GM21786 (cell line): Measurements from ENCODE around the gene BOK.
A peak's percentile ranks its signal among the peaks of the same experiment; 100 is the strongest.

Source experiments
- ATAC-seq: cut with Tn5 transposase; IDR thresholded peaks from one replicate; pipeline ENCODE4 v1.9.1; 2021; ENCODE audit not compliant: unreplicated experiment

BOK gene

DNA sequence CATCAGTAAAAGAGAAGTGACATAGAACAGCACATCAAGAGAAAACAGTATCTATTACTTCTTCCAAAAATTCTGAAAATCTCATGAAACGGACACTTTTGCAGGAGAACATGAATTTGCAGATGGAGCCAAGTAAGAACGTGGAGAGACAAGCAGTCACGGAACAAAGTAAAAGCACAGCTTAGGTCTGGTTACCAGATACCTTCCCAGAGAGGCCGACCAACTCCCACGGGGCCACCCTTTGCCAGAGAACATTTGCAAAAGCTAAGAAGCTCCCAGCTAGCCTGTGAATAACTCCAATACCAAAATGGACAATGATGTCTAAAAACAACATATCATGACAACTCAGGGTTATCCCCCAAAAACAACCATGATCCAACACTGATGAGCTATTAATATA, 39.5 kb downstream of the BOK start:
- no peak for ATAC-seq

DNA sequence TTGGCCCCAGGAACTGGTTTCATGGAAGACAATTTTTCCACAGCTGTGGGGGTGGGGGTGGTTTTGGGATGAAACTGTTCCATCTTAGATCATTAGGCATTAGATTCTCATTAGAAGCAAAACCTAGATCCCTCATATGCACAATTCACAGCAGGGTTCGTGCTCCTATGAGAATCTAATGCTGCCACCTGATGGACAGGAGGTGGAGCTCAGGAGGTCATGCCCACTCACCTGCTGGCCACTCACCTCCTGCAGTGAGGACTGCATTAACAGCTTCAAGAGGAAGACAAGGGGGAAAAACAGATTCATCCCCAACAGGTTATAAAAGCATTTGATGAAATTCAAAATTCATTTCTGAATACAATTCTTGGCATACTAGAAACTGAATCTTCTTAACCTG, 39.9 kb downstream of the BOK start:
- ATAC-seq = no peak

DNA sequence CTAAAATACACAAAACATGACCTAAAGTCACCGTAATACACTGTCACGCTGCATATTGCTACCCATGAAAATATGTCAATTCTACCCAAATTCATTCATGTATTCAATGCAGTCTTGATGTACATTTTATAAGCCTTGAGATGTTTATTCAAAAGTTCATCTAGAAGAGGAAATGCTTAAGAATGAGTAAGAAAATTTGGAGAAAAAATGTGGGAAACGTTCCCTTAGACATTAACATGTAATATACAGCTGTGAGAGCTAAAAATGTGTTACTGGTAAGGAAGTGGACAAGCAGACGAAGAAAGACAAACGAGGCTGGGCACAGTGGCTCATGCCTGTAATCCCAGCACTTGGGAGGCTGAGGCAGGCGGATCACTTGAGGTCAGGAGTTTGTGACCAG, 41.1 kb downstream of the BOK start:
- ATAC-seq = no peak

- no peak for ATAC-seq
Observed at GRCh38 chr2:241601841-241602240, 43.3 kb downstream of the BOK start.

- no peak for ATAC-seq
Observed at GRCh38 chr2:241602720-241603119, 44.2 kb downstream of the BOK start.

GRCh38 chr2:241603686-241604085, 45.1 kb downstream of the BOK start:
- ATAC-seq = no peak

DNA sequence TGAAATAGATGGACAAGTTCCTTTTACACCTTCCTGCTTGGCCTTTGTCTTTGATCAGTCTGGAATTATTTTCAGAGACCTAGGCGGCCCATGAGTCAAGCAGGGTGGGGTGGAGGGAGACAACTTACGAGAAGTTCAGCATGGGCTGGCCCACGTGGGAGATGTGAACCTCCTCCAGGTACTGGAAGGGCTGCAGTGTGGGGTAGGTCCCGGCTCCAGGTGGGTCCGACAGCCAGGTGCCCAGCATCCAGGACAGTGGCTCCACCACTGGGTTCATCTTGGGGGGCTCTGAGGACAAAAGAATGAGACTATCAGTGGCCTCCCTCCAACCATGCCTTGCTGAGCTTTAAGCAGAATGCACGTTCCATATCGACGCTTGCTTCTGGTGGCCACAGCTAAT, 47.6 kb downstream of the BOK start:
- ATAC-seq = no peak

GRCh38 chr2:241607162-241607885, 48.8 kb downstream of the BOK start:
- no peak for ATAC-seq

DNA sequence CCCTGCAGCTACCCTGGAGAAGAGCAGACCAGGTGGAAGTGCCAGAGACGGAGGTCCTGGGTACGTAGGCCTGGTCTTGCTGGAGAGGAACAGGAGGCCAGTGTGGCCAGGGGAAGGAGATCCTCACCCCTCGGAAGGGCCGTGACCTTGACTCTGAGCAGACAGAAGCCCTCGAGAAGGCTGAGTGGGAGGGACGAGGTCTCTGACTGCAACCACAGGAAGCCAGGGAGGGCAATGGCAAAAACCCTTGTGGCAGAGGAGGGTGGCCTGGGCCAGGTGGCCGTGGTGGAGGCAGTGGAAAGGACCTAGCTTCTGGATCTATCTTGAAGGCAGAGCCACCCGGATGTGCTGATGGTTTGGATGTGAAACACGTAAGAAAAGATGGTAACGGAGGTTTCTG, 50.3 kb downstream of the BOK start:
- no peak for ATAC-seq

DNA sequence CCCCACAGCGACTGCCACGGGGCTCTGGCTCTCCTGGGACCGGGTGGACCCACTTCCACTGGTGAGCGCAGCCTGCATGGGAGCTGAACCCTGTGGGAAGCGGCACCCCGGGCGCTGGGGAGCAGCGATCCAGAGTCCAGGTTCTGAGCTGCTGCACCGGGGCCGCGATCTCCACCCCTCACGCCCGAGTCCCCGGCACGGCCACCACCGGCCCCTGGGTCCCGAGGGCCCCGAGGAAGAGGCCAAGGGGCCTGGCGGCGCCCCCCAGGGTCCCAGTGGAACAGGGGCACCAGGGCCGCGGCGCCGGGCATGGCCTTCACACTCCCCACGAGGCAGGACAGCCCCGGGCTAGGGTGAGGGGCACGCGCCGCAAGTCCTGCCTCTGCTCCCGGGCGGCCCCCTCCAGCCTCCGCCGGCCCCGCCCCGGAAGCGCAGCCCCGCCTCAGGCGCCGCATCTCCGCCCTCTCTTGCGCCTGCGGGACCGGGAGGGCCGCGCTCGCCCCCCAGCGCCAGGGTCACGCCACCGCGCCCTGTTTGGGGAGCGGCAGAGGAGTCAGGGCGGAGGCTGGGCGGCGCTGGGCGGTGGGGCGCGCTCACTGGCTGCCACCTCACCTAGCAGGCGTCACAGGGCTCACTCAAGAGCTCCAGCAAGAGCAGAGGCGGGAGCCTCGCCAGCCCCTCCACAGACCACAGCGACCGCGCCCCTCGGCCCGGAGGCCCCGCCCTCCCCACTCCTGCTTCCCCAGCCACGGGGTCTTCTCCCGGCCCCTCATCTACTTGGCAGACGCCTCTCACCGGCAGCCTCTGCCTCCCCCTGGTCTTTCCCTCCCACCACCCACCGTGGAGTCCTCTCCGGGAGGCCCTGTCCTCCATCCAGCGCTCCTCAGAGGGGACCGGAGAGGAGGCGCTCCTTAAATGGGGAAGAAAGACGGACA, 51.6 kb downstream of the BOK start:
- ATAC-seq = peak; percentile 95

DNA sequence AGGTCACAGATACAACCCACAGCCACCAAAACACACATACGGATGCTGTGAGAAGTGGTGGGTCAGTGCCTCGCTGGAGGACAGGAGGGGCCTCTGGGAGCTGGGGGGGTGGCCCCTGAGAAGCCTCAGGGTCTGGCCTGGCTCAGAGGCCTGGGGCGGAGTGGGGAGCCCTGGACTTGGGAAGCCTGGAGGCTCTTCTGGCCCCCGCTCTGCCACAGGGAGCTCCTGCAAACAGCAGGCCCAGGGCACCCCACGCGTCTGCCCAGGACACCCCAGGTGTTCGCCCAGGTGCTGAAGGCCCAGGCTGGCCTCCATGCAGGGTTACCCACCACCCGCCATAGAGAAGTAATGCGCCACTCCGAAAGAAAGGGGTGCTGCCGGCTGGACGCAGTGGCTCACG, 52.5 kb downstream of the BOK start:
- no peak for ATAC-seq

GRCh38 chr2:241612156-241613016, 53.8 kb downstream of the BOK start:
- ATAC-seq = no peak

- no peak for ATAC-seq
Observed at GRCh38 chr2:241613017-241613780, 54.7 kb downstream of the BOK start.

DNA sequence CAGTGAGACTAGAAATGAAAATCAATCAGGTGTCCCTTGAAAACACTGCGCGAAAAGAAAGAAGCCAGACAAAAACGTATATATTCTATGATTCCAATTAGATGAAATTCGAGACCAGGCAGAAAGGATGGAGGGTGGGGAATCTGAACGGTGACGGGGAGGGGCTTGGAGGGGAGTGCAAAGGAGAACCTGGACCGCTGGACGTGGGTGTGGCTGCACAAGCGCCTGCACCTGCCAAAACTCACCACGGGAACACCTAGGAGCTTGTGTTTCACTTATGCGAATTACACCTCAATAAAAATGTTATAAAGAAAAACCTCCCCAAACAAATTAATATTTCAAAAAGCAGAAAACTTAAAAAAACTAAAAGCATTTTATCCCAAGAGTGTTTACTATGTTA, 56.5 kb downstream of the BOK start:
- ATAC-seq = no peak

GRCh38 chr2:241615522-241616052, 57.0 kb downstream of the BOK start:
- ATAC-seq = no peak

GRCh38 chr2:241616168-241617125, 57.9 kb downstream of the BOK start:
- ATAC-seq = no peak

- peak; percentile 60 for ATAC-seq
Observed at GRCh38 chr2:241617431-241618154, 59.0 kb downstream of the BOK start.

- no peak for ATAC-seq
Observed at GRCh38 chr2:241618296-241618805, 59.8 kb downstream of the BOK start.
